ENCODE results near the gene RND1. TPM values are rescaled to one million over a fixed set of nuclear protein-coding genes. Genes with fewer than 3 reads are reported as not detected.
"Not testable (repeated sequence)": the region's sequence is repeated elsewhere in the genome, so short reads cannot be mapped to it uniquely, and the experiment has no call there.

RND1 gene
- total RNA-seq, 4 donors from 2014 or later: 0.88 to 22.1 TPM; not detected in 2

DNA sequence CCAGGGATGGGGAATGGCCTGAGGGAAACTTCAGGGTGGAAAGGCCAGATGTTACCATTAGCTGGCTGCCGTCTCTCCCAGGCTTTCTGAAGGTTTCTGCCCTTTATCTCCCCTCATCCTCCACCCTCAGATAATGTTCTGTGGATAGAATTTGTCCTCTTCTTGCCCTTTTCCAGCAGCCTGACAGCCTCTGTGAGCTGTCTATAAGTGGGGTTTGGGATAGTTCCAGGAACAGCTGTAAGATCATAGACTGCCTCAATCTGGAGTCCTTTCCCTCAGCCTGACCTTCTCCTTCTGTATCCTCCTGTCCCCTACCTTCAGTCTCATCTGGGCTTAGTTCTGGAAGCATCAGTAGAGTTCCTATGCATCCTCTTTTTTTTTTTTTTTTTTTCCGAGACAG is 2.8 kb upstream of the RND1 start:
- no peak overlapping the region for H3K4me3 ChIP-seq
- no peak overlapping the region for H3K27ac ChIP-seq
- TF ChIP-seq, protein P1, sequence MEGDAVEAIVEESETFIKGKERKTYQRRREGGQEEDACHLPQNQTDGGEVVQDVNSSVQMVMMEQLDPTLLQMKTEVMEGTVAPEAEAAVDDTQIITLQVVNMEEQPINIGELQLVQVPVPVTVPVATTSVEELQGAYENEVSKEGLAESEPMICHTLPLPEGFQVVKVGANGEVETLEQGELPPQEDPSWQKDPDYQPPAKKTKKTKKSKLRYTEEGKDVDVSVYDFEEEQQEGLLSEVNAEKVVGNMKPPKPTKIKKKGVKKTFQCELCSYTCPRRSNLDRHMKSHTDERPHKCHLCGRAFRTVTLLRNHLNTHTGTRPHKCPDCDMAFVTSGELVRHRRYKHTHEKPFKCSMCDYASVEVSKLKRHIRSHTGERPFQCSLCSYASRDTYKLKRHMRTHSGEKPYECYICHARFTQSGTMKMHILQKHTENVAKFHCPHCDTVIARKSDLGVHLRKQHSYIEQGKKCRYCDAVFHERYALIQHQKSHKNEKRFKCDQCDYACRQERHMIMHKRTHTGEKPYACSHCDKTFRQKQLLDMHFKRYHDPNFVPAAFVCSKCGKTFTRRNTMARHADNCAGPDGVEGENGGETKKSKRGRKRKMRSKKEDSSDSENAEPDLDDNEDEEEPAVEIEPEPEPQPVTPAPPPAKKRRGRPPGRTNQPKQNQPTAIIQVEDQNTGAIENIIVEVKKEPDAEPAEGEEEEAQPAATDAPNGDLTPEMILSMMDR (IDR thresholded peaks at IDR 0.05): no peak
- TF ChIP-seq POLR2A (IDR thresholded peaks at IDR 0.05): no peak
- H3K27me3 ChIP-seq: no peaks in the 10 kb centered on the region
- no peaks in the 10 kb centered on the region for H3K9me3 ChIP-seq
- no peaks in the 10 kb centered on the region for H3K4me1 ChIP-seq
- no peaks in the 10 kb centered on the region for H3K36me3 ChIP-seq
- intact Hi-C loops (cut with DNase I; ENCODE audit: low total_unique reads): no loop called here
- DNase-seq: no peak

DNA sequence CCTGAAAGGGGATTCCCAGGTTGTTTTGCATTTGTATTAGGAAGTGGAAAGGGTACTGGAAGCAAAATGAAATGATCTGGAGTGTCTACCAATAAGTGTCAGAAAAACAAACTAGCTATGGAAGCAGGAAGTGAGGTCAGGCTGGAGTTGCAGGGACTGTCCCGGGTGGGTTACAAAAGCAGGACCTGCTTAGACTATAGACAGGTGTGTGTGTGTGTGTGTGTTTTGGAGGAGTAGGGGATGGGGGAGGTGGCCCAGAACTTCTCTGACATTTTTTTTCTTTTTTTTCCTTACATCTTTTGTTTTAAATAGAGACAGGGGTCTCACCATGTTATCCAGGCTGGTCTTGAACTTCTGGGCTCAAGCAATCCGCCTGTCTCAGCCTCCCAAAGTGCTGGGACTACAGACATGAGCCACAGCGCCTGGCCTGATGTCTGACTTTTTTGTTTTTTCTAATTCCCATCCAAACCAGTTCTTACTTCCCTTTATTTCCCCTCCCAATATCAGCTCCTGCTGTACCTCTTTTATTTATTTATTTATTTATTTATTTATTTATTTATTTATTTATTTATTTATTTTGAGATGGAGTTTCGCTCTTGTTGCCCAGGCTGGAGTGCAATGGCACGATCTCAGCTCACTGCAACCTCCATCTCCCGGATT is 512 bp upstream of the RND1 start:
- DNase-seq: no peak
- Histone ChIP-seq H3K4me3 (peak overlapping the region; percentile 43 to 62), H3K4me1 (no peaks in the 10 kb centered on the region), H3K36me3 (no peaks in the 10 kb centered on the region), H3K27me3 (no peaks in the 10 kb centered on the region), H3K9me3 (no peaks in the 10 kb centered on the region), H3K27ac (peak overlapping the region; percentile 18 to 29)
- intact Hi-C loops (cut with DNase I; ENCODE audit: low total_unique reads): no loop called here
- TF ChIP-seq, protein P1 (IDR thresholded peaks at IDR 0.05): peak in 1 of 4 experiments; percentile 16
- no peak for TF ChIP-seq POLR2A (IDR thresholded peaks at IDR 0.05)

DNA sequence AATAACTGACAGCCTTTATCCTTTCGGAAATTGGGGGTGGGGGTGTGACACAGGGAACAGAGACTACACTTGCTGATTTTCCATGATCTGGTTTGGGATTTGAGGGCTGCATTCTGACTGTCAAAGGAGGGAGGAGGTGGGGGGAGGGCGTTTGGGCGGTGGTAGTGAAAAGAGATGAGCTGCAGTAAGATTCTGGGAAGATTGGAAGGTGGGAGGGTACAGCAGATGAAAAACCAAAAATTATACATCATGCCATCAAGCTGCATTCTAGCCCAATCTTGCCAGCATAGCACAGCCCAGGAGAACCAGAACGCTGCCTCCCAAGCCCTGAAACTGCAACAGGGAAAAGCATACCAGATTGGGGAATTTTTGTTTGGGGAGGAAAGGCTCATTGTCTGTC is 2.4 kb downstream of the RND1 start:
- Histone ChIP-seq H3K36me3 (no peaks in the 10 kb centered on the region), H3K9me3 (no peaks in the 10 kb centered on the region), H3K27ac (no peak overlapping the region), H3K4me1 (no peaks in the 10 kb centered on the region), H3K27me3 (no peaks in the 10 kb centered on the region), H3K4me3 (no peak overlapping the region)
- DNase-seq: no peak
- intact Hi-C loops (cut with DNase I; ENCODE audit: low total_unique reads): no loop called here
- TF ChIP-seq POLR2A (IDR thresholded peaks at IDR 0.05): no peak
- TF ChIP-seq, protein P1 (IDR thresholded peaks at IDR 0.05): no peak

DNA sequence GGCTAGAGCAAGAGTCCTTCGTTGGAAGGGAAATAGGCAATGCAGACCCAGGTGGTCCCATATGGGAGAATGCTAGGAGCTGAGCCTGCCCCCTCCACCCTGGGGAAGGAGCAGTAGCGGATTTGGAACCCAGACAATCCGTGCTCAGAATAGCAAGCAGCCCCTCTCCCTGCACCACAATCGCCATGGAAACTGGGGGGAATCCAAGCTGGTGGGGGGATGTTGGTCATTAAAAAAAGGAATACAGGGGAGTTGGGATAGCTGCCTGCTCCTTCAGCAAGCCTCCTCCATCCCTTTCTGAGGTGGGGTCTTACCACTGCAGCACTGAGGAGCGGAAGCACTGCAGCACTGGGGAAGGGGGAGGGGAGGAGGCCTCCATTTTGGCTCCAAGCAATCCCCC is 2.9 kb downstream of the RND1 start:
- H3K36me3 ChIP-seq: no peaks in the 10 kb centered on the region
- H3K4me3 ChIP-seq: no peak overlapping the region
- intact Hi-C loops (cut with DNase I; ENCODE audit: low total_unique reads): no loop called here
- no peak for DNase-seq
- no peak overlapping the region for H3K27ac ChIP-seq
- no peaks in the 10 kb centered on the region for H3K27me3 ChIP-seq
- H3K9me3 ChIP-seq: no peaks in the 10 kb centered on the region
- H3K4me1 ChIP-seq: no peaks in the 10 kb centered on the region
- TF ChIP-seq, protein P1 (IDR thresholded peaks at IDR 0.05): no peak
- TF ChIP-seq POLR2A (IDR thresholded peaks at IDR 0.05): no peak

DNA sequence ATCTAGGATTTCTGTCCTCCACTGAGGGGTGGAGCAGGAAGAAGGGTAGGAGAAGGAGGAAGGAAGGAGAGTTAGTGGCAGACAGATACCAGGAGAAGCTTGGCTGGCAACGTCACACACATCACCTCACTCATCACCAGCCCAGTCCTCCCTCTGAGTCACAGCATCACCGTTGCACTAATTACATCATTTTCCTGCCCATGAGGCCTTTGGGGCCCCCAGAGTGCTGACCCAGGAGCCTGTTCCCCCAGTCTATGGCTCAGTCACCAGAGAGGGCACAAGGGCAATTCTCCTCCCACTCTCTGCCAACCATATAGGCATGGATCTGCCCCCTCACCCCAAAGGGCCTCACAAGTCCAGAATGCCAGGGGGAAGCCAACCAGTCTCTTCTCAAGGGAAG is 4.6 kb downstream of the RND1 start:
- Histone ChIP-seq H3K27ac (no peak overlapping the region), H3K36me3 (no peaks in the 10 kb centered on the region), H3K27me3 (no peaks in the 10 kb centered on the region), H3K4me1 (no peaks in the 10 kb centered on the region), H3K9me3 (no peaks in the 10 kb centered on the region), H3K4me3 (no peak overlapping the region)
- TF ChIP-seq, protein P1 (IDR thresholded peaks at IDR 0.05): no peak
- TF ChIP-seq POLR2A (IDR thresholded peaks at IDR 0.05): no peak
- no peak for DNase-seq
- intact Hi-C loops (cut with DNase I; ENCODE audit: low total_unique reads): no loop called here

DNA sequence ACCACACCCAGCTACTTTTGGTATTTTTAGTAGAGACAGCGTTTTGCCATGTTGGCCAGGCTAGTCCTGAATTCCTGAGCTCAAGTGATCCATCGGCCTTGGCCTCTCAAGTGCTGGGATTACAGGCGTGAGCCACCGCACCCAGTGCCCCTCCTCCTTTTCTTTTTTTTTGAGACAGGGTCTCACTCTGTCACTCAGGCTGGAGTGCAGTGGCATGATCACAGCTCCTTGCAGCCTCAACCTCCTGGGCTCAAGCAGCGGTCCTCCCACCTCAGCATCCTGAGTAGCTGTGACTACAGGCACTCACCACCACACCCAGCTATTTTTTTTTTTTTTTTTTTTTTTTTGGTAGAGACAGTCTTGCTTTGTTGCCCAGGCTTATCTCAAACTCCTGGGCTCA is 5.4 kb downstream of the RND1 start:
- H3K36me3 ChIP-seq; H3K27ac ChIP-seq; H3K9me3 ChIP-seq; H3K27me3 ChIP-seq; intact Hi-C loops (cut with DNase I; ENCODE audit: low total_unique reads); H3K4me1 ChIP-seq; H3K4me3 ChIP-seq; DNase-seq: not testable (repeated sequence)
